ENCODE results near the gene LPAR3.
"Not testable (repeated sequence)": the region's sequence is repeated elsewhere in the genome, so short reads cannot be mapped to it uniquely, and the experiment has no call there.

The LPAR3 gene

GRCh38 chr1:84892705-84893618, at the start of gene LPAR3:
LPAR3 (minus strand) TSS chr1:84893206; CDS start chr1:84866120, 27,086 bp downstream.
- DNase-seq (ENCODE audit: low read depth, low spot score) = peak; percentile 41

- DNase-seq (ENCODE audit: low read depth, low spot score) = no peak
These were observed 48.8 kb upstream of the LPAR3 start for GRCh38 chr1:84941843-84942242.

GRCh38 chr1:84940481-84940880, 47.5 kb upstream of the LPAR3 start:
- peak; percentile 25 for DNase-seq (ENCODE audit: low read depth, low spot score)

GRCh38 chr1:84939761-84940160, 46.8 kb upstream of the LPAR3 start:
- DNase-seq (ENCODE audit: low read depth, low spot score) = no peak

DNA sequence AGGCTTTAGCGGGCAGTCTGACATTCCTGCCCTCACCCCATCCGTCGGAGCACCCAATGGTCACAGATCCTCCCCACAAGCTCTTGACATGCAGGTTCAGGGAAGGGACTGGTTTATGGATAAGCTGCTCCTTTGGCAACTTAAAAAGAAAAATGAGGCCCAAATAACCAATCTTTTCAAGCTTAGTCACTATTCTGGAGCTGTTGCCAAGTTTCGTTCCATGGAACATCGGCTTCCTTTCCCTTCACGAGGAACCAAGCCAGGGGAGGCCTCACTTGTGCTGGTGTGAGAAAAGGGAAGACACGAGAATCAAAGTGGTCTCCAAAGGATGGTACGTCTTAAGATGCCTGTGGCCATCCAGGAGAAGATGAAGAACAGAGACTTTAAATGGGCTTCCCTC, 46.1 kb upstream of the LPAR3 start:
- peak; percentile 50 for DNase-seq (ENCODE audit: low read depth, low spot score)

- DNase-seq (ENCODE audit: low read depth, low spot score) = peak; percentile 81
These were observed 43.3 kb upstream of the LPAR3 start for GRCh38 chr1:84936116-84936810.

GRCh38 chr1:84933011-84933611, 40.1 kb upstream of the LPAR3 start:
- DNase-seq (ENCODE audit: low read depth, low spot score) = no peak

DNA sequence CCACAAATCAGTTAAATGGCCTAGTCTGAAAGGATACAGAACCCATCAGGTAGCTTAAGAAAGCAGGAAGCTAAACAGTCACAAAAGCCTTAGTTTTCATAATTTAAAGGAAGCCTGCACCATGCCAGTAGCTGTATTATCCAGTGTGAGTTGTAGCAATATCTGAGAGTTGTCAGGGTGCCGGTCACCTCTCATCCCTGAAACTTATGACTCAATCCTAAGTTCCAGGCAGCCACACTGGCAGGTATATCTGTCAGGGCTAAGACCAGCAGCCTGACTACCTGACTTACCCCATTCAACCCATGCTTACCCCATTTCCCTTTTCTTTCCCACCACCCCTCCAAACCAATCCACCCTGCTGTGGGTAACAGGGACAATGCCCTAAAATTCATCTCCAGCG, 37.8 kb upstream of the LPAR3 start:
- DNase-seq (ENCODE audit: low read depth, low spot score) = no peak

DNA sequence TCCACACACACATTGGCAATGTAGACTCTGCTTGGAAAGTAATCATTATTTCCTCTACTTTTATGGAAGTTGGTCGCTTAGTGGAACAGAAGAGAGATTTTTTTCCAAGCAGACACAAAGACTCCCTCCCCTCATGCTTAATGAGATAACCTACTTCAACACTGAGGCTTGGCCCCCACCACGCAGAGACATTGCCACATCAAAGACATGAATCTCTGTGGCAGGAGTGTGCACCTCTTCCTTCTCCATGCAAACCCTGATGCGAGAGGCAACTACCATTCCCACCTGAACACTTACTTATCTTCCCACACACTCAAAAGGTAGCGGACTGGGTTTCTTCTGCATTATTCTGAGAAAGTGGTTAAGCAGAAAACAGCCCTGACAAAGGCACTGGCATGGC, 37.3 kb upstream of the LPAR3 start:
- no peak for DNase-seq (ENCODE audit: low read depth, low spot score)

DNA sequence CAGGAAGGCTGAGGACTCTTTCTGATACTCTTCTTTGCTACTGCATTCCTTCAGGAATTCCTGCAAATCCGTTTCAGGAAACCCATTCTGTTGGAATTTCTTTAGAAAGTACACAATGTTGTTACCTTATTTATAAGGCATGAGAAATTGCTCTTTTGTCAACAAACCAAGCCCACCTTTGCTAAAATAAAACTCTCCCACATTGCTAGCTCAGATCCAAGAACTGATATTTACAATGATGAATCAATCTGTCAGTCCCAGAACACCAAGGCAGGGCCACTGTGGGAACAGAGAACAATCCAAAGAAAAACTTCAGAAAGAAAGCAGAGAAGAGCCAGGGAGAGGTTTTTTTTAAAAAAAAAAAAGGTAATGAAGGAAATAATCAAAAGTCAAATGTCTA, 36.6 kb upstream of the LPAR3 start:
- DNase-seq (ENCODE audit: low read depth, low spot score) = no peak

- DNase-seq (ENCODE audit: low read depth, low spot score) = no peak
These were observed 36.0 kb upstream of the LPAR3 start for GRCh38 chr1:84928979-84929378.

GRCh38 chr1:84923317-84923716, 30.3 kb upstream of the LPAR3 start:
- DNase-seq (ENCODE audit: low read depth, low spot score) = no peak

DNA sequence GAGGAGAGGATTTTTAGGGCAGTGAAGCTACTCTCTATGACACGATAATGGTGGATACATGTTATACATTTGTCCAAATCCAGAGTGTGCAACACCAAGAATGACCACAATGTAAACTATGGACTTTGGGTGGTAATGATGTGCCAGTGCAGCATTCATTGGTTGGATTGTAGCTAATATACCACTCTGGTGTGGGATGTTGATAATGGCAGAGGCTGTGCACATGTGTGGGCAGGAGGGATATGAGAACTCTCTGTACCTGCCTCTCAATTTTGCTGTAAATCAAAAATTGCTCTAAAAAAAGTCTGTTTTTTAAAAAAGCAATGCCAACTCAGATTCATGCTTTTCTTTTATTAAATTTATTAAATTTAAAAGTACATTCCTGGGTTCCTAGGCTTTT, 27.2 kb upstream of the LPAR3 start:
- DNase-seq (ENCODE audit: low read depth, low spot score) = no peak

DNA sequence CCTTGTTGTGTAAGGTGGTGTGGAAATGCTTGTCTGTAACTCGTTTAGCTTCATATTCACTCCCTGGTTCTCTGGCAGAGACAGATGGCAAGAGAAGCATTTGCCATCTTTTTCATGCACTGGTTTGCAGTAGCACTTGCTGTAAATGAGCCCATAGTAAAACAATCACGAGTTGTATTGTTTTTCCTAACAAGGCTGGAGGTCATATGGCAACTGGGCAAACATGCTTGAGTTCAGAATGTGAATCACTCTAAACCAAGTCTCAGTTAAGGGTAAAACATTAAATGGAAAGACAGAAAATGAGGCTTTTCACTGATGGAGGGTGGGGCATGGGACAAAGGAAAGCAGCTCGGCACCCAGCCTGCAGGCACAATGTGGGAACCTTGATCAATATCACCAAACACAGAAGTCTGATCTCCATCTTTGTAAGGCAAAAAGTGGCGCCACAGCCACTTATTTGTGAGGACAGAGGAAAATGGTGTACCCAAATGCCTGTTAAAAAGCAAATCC, 26.5 kb upstream of the LPAR3 start:
- no peak for DNase-seq (ENCODE audit: low read depth, low spot score)

DNA sequence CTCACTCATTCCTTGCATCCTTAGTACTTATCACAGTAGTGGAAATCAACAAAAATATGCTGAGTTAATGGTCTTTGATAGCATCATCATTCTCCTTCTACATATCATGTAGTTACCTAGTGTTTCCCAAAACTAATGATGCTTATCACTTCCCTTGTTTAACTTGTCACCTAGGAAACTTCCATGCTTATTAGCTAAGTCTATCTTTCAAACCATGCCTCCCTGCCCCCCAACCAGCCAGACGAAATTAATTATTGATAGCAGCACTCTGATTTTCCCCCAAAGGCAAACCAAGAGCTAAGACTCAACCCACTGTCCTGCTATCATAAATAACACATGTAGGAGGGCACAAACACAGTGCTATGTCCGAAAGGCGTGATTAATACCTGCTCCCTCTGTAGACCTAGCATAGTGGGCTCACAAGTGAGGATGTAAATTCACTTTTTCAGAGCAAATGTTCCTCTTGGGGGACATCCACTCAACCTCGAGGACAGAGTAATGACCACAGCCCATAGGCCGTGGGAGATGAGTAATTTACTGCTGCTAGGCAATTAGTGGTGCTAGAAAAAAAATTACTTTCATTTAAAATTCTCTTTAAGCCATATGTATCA, 25.8 kb upstream of the LPAR3 start:
- DNase-seq (ENCODE audit: low read depth, low spot score) = no peak

DNA sequence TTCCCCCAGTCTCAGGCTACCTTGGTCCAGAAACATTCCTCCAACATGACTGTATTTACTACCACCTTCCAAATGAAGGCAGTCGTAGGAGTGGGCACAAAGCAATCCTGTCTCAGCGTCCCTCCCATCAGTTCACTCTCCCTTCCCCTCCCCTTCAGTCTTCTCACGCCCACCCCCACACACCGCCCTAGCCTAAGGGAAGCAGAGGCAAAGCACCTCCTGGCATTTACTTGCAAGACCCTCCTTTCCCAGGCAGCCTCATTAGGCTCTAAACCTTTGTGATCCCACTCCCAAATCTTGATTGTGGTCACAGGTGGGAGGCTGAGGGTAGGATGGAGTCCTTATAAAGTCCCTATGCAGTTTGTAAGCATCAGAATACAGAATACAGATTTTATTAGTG, 23.9 kb upstream of the LPAR3 start:
- no peak for DNase-seq (ENCODE audit: low read depth, low spot score)

GRCh38 chr1:84913555-84913892, 20.5 kb upstream of the LPAR3 start:
- DNase-seq (ENCODE audit: low read depth, low spot score) = peak; percentile 33

GRCh38 chr1:84912726-84913554, 19.9 kb upstream of the LPAR3 start:
- DNase-seq (ENCODE audit: low read depth, low spot score) = no peak

DNA sequence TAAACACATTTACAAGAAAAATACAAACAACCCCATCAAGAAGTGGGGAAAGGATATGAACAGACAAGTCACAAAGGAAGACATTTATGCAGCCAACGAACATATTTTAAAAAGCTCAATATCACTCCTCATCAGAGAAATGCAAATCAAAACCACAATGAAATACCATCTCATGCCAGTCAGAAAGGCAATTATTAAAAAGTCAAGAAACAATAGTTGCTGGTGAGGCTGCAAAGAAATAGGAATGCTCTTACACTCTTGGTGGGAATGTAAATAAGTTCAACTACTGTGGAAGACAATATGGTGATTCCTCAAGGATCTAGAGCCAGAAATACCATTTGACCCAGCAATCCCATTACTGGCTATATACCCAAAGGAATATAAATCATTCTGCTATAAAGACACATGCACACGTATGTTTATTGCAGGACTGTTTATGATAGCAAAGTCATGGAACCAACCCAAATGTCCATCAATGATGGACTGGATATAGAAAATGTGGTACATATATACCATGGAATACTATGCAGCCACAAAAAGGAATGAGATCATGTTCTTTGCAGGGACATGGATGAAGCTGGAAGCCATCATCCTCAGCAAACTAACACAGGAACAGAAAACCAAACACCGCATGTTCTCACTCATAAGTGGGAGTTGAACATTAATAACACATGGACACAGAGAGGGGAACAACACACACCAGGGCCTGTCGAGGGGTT, 15.9 kb upstream of the LPAR3 start:
- not testable (repeated sequence) for DNase-seq (ENCODE audit: low read depth, low spot score)

DNA sequence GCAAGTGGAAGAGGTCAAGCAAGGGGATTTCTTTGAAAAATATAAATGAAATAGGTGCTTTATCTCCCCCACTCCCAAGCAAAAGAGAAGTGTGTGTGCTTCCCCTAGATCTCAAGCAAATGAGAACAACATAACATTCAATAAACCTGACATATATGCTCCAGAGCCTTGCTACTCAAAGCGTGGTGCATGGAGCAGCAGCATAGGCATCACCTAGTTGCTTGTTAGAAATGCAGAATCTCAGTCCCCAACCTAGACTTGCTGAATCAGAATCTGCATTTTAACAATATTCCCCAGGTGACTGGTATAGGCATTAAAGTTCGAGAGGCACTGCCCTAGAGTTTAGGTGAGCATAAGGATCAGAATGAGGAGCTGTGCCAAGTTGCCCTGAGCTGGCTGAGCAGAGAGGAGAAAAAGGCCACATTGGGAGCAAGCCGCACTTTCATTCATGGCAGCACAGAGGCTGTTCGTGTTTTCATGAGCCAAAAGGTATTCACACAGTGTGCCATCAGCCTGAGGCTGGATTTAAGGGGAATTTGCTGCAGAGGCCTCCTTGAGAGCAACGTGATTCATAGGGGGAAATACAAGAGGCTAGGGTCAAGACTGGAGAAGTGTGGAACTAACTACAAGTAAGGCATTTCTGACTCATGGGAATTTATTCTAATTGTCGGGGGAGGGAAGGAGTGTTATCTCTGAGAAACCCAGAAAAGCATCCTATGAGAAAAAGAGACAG, 14.3 kb upstream of the LPAR3 start:
- DNase-seq (ENCODE audit: low read depth, low spot score) = peak; percentile 59
